H1 (cell line): ENCODE results near the gene GSTCD. TPM values are rescaled to one million over a fixed set of nuclear protein-coding genes. Genes with fewer than 3 reads are reported as not detected.

Experiments used
- CTCF ChIP-seq, 3 experiments: IDR thresholded peaks; 1 replicate in 2 of 3; 2 replicates in 1 of 3; pipeline versions ENCODE4 v1.5.1 to v1.6.1; 2011; ENCODE audit warnings: low read length in 3 of 3, mild to moderate bottlenecking in 3 of 3, inconsistent platforms in 2 of 3, low read depth in 1 of 3, moderate library complexity in 1 of 3; ENCODE audit not compliant: insufficient read depth in 1 of 3; ENCODE audit errors: control extremely low read depth in 1 of 3
- FOSL1 ChIP-seq: IDR thresholded peaks from 2 replicates; pipeline ENCODE4 v1.6.1; 2011; ENCODE audit warnings: mild to moderate bottlenecking, low read depth, low read length, moderate library complexity; ENCODE audit not compliant: insufficient read depth
- JUN ChIP-seq: IDR thresholded peaks from 2 replicates; pipeline ENCODE4 v1.6.1; 2011; ENCODE audit warnings: low read depth, mild to moderate bottlenecking, improper control_type of control experiment, low read length
- KDM1A ChIP-seq: fragments of 200-600, 300-600 bp; sonication (generic); IDR thresholded peaks from 2 replicates; pipeline ENCODE4 v1.7.1; 2016; ENCODE audit warnings: mild to moderate bottlenecking, low read length, borderline replicate concordance
- NANOG ChIP-seq: IDR thresholded peaks from 2 replicates; pipeline ENCODE4 v1.6.1; 2011; ENCODE audit warnings: low read length, low read depth, mild to moderate bottlenecking, inconsistent platforms; ENCODE audit not compliant: insufficient read depth, poor library complexity, severe bottlenecking
- SUZ12 ChIP-seq: fragments of 200-600 bp; sonication (generic); IDR thresholded peaks from 2 replicates; pipeline ENCODE4 v1.6.1; 2012; ENCODE audit warnings: mild to moderate bottlenecking, inconsistent platforms, low read length, moderate library complexity, mixed read lengths
- TBP ChIP-seq: IDR thresholded peaks from 2 replicates; pipeline ENCODE4 v1.6.1; 2011; ENCODE audit warnings: low read depth, low read length, improper control_type of control experiment
- polyA plus RNA-seq, 7 experiments: library from polyadenylated mRNA; depleted of rRNA in 3 of 7; stranded (reverse) in 5 of 7; unstranded in 2 of 7; fragments of >200 nt in 5 of 7; fragments of 200-250 nt in 2 of 7; gene quantifications; 1 replicate in 5 of 7; 2 replicates in 1 of 7; 4 replicates in 1 of 7; pipeline versions ENCODE4 v1.2.1 to v1.2.3, GENCODE V29; 2011 to 2013; ENCODE audit warnings: missing spikeins in 2 of 7, mixed read lengths in 2 of 7
- total RNA-seq: library from RNA; stranded (reverse); fragmentation: NEBNext Ultra II Directional; extraction: Animal tissue kit (Norgen Biotek cat#: 25700); gene quantifications from 2 replicates; pipeline ENCODE4 v1.2.1, GENCODE V29; 2021

Gene GSTCD
- total and polyA plus RNA-seq, 2 of the 8 experiments (the other 6 are each of a cell fraction or from before 2014, with no cell fraction given) = 8.5 to 24.6 TPM

- TF ChIP-seq CTCF (IDR thresholded peaks at IDR 0.05; ENCODE audit: control extremely low read depth in 1 of 3, insufficient read depth in 1 of 3, low read depth in 1 of 3, low read length in 3 of 3) (no peak), NANOG (no peak), SUZ12 (no peak), TBP (no peak), JUN (no peak), FOSL1 (no peak), KDM1A (no peak)
- TF ChIP-seq, all 59 proteins: peak for 0
These were observed 128.0 kb downstream of the GSTCD start (continued) for GRCh38 chr4:105836537-105836936.
